ENCODE data around the gene SORBS2. TPM values are rescaled to one million over a fixed set of nuclear protein-coding genes. Genes with fewer than 3 reads are reported as not detected.
"Not testable (repeated sequence)": the region's sequence is repeated elsewhere in the genome, so short reads cannot be mapped to it uniquely, and the experiment has no call there.

The SORBS2 gene
- total RNA-seq, 1 donor = under 0.01 TPM

DNA sequence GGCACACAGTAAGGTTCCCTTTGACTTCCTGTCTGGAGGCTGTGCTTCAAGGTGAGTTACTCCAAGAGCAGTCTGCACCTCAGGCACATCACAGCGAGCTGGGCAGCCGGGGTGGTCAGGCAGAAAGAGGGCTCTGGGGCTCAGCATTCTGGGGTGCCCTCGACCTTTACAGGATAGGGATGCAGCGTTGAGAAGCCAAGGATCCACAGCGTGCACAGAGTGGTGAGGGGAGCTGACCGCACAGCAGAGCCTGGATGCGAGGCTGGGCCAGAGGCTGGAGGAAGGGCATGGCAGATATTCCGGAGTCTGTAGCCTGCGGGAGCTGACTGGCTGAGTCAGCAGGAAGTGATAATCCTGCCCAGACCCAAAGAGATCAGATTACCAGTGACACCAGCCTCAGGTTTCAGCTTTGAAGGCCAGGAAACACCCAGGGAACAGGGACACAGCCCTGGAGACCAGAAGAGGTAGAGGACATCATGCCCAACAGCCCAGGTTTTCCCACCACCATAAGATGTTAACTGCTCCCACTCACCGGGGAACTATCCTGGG lies 238.3 kb downstream of the SORBS2 start:
- DNase-seq (ENCODE audit: low read depth in 2 of 3, low spot score in 2 of 3) = no peak

DNA sequence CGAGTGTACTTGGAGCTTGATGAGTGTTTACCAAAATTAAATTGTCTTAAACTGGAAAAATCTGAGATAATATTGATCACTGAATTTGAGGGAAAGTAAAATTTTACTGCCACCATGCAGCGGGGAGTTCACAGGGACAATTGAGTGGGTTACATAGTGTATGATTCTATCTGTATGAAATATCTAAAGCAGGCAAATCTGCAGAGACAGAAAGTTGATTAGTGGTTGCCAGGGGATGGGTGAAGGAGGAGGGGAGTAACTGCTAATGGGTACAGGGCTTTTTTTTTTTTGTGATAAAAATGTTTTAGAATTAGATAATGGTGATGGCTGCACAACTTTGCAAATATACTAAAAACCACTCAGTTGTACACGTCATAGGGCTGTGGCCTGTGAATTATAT lies 241.3 kb downstream of the SORBS2 start:
- no peak for DNase-seq (ENCODE audit: low read depth in 2 of 3, low spot score in 2 of 3)

- DNase-seq (ENCODE audit: low read depth in 2 of 3, low spot score in 2 of 3) = no peak
Measured at GRCh38 chr4:185567381-185568376, 244.3 kb downstream of the SORBS2 start.

GRCh38 chr4:185566972-185567371 lies 245.0 kb downstream of the SORBS2 start:
- DNase-seq (ENCODE audit: low read depth in 2 of 3, low spot score in 2 of 3) = no peak

DNA sequence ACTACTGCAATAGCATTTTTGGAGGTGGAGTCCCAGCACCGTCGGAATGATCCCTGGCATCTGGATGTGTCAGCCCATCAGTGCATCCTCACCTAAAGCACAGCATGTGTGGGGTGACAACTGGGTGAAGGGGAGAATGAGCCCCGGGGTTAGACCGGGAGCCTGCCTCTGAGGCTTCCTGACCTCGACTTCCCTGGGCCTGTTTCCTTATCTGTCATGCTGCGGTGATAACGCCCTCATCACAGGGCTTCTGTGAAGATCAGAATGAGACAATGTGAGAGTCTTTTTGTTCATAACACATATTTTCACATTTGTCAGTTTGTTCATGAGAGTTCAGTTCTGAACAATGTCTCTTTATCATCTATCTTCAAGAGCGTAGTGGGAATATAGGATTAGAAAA lies 245.6 kb downstream of the SORBS2 start:
- no peak for DNase-seq (ENCODE audit: low read depth in 2 of 3, low spot score in 2 of 3)

DNA sequence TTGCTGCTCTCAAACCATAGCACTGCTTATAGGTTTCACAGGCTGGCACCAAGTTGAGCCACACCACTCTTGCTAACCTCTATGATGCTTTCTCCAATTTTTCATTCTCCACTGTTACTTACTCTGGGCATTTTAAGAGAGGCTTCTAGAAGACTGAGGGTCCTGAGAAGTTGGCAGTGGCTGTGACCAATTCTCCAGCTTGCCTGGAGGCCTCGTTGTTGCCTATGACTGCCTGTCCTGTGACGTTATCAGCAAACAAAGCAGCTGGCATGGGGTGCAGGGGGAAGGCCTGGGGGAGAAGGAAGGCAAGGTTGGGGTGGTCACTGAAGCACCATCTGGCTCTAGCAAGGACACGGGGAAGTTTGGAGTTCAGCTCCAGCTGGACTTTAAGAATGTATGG lies 246.3 kb downstream of the SORBS2 start:
- DNase-seq (ENCODE audit: low read depth in 2 of 3, low spot score in 2 of 3) = no peak

- no peak for DNase-seq (ENCODE audit: low read depth in 2 of 3, low spot score in 2 of 3)
Measured at GRCh38 chr4:185564349-185564748, 247.6 kb downstream of the SORBS2 start.

GRCh38 chr4:185562531-185562930 lies 249.5 kb downstream of the SORBS2 start:
- DNase-seq (ENCODE audit: low read depth in 2 of 3, low spot score in 2 of 3) = no peak

GRCh38 chr4:185560316-185560715 lies 251.7 kb downstream of the SORBS2 start:
- no peak for DNase-seq (ENCODE audit: low read depth in 2 of 3, low spot score in 2 of 3)

GRCh38 chr4:185559915-185560281 lies 252.1 kb downstream of the SORBS2 start:
- no peak for DNase-seq (ENCODE audit: low read depth in 2 of 3, low spot score in 2 of 3)

DNA sequence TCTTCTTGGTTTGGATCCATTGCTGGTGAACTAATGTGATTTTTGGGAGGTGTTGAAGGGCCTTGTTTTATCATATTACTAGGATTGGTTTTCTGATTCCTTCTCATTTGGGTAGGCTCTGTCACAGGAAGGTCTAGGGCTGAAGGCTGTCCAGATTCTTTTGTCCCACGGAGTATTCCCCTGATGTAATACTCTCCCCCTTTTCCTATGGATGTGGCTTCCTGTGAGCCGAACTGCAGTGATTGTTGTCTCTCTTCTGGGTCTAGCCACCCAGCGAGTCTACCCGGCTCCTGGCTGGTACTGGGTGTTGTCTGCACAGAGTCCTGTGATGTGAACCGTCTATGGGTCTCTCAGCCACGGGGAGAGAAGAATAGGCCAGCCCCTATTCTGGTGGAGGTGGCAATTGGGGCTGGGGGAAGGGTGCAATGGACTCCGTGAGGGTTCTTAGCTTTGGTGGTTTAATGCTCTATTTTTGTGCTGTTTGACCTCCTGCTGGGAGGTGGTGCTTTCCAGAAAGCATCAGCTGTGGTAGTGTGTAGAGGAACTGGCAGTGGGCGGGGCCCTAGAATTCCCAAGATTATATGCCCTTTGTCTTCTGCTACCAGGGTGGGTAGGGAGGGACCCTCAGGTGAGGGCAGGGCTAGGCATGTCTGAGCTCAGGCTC lies 252.6 kb downstream of the SORBS2 start:
- DNase-seq (ENCODE audit: low read depth in 2 of 3, low spot score in 2 of 3) = not testable (repeated sequence)

DNA sequence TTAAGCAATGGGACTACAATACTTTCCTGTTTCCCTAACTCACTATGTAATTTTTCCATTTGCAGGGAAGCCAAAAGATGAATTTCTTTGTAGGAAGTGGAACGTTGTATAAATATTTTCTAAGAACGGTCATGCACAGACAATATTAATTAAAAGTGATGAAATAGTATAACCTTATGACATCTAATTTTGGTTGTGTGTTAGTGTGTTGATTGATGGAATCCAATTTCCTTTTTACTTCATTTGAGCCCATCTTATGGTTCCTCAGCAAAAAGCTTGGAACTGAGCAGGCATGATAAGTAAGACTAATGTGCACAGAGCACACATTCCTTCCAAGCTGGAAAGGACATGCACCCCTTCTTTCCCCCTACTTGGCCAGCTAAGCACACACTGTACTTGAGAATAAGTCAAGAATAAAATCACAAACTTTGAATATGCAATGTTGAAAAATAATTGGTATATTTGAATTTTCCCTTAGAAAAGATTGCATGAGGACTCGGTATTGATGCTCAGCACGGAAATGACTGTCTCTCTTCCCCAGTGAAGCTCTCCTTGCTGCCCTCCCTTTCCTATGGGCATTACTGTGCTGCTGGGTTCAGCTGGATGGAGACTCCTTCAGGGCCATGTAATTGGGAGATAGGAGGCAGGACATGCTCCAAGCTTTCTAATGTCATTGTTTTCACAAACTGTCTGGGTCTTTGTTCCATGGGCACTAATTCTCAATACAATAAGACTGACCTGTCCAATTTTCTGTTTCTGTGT lies 257.4 kb downstream of the SORBS2 start:
- no peak for DNase-seq (ENCODE audit: low read depth in 2 of 3, low spot score in 2 of 3)

- no peak for DNase-seq (ENCODE audit: low read depth in 2 of 3, low spot score in 2 of 3)
Measured at GRCh38 chr4:185552254-185552653, 259.7 kb downstream of the SORBS2 start.

- no peak for DNase-seq (ENCODE audit: low read depth in 2 of 3, low spot score in 2 of 3)
Measured at GRCh38 chr4:185550933-185551332, 261.1 kb downstream of the SORBS2 start.

- no peak for DNase-seq (ENCODE audit: low read depth in 2 of 3, low spot score in 2 of 3)
Measured at GRCh38 chr4:185549095-185549639, 262.8 kb downstream of the SORBS2 start.

DNA sequence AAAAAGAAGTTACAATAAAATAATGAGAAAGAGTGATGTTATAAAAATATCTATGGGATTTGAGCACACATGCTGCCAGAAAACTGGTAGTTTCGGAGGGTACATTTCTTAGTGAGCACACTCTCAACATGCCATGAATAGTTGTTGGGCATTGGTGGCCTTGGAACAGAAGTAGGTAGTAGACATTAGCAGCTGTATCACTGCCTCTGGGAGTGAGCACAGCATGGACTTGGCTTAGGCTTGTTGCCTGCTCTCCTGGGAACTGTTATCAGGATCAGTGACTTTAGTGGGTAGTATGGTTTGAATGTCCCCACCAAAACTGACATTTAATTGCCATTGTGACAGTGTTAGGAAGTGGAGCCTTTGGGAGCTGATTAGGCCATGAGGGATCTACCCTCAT lies 263.4 kb downstream of the SORBS2 start:
- DNase-seq (ENCODE audit: low read depth in 2 of 3, low spot score in 2 of 3) = no peak

GRCh38 chr4:185546335-185546734 lies 265.7 kb downstream of the SORBS2 start:
- no peak for DNase-seq (ENCODE audit: low read depth in 2 of 3, low spot score in 2 of 3)

DNA sequence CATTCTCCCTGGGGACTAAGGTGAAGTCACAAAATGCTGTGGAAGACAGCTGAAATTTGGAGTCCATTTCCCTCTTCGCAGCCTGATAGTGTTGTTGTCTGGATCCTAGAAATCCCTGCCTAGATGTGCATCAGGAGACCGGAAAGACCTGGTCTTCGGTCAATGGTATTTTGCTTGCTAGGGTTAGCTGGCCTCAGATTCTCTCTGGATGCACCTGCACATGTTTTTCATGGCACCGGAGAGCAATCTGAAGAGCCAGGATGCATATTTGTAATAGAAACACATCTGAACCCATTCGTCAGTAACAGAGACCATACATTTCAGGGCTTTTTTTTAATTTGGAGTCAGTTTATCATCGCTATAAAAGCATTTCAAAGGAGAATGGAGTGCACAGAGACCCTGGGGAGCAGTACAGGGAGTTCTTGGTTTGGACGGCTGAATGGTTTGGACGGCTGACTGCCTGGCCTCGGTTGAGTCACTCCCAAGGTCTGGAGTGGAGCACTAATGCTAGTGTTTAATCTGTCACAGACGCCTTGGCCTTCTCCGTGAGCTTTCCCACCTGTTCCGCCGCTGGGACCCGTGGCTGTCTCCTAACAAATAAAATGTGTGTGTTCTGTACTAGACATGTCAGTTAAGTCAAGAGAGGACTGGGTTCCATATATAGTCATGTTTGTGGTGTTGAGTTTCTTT lies 269.2 kb downstream of the SORBS2 start:
- DNase-seq (ENCODE audit: low read depth in 2 of 3, low spot score in 2 of 3) = no peak

GRCh38 chr4:185541251-185541727 lies 270.7 kb downstream of the SORBS2 start:
- no peak for DNase-seq (ENCODE audit: low read depth in 2 of 3, low spot score in 2 of 3)

All from hematopoietic multipotent progenitor cell (in vitro differentiated cells).